Stimulated activated CD4-positive, alpha-beta T cell treated with anti-CD3 and anti-CD28 coated beads, Interleukin-1b, Interleukin-23, amount 100 ng/mL, for 24 hours (primary cell): Measurements from ENCODE around the gene ZNF175.

ENCODE experiments used
- DNase-seq, 4 experiments: peaks; one replicate each; pipeline ENCODE4 v3.0.0-alpha.2; 2020; ENCODE audit warnings: low read depth in 4 of 4, low spot score in 1 of 4

ZNF175 gene

DNA sequence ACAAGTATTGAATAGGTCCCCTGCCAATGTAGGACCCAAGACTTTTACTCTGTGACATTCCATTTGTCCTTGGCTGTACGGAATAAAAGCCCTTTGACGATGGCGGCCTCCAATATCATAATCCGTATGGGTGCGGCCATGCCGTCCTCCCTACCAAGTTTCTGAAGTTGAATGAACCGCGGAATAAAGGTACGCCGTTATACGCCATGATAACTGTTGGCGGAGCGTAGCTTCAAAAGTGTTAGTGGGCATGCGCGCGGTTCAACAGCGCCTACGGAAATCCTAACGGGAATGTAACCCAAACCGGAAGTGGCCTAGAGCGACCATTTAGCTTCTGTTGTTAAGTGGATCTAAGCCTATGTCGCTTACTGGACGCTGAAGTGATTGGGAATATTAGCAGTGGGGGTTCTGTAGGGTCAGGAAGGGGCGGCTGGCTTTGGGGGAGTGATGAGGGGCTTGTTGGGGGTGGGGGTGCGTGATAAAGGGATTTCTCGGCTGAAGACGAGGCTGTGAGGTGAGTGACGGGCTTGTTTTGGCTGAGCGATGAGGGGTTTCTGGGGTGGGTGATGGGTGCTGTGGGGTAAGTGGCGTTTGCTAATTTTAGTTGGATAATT, at the start of gene ZNF175:
TSS of gene ZNF175 (plus strand) at position 322 of the 614 bp plus-strand sequence. CDS start 2,047 bp downstream, outside the sequence.
- peak; percentile 77 to 80 (median 78) for DNase-seq

DNA sequence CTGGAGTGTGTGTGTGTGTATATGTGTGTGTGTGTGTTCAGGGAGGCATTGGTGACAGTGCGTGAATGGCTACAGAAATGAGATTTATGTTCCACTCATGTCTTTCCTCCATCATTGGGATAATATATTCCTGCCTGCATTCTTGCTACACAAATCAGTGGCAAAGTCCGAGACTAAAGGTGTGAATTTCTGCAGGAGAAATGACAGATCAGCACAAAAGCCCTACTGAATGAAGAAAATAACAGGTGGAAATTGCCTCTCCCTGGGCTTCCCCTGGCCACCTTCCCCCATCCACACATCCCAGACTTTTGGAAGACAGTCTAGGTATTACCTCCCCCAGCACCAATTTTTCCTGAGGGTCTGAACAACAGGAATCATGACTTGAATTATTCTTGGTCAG, 49.7 kb upstream of the ZNF175 start:
- DNase-seq: no peak

DNA sequence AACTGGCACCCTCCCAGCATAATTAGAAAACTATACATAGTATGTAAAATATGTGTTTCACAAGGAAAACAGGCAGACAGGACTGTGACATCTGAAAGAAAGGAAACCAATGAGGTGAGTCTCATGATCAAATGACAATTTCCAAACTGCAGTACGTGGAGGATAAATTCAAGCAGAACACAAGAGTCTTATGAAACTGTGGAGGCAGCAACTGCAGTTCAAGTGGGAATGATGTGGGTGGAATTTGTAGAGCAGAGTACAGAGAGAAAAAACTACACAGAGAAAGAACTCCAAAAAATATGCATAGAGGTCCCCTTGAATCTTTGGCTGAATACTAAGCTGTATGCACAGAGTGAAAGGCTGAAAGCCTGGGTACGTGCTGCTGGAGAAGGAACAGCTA, 49.3 kb upstream of the ZNF175 start:
- DNase-seq: no peak

DNA sequence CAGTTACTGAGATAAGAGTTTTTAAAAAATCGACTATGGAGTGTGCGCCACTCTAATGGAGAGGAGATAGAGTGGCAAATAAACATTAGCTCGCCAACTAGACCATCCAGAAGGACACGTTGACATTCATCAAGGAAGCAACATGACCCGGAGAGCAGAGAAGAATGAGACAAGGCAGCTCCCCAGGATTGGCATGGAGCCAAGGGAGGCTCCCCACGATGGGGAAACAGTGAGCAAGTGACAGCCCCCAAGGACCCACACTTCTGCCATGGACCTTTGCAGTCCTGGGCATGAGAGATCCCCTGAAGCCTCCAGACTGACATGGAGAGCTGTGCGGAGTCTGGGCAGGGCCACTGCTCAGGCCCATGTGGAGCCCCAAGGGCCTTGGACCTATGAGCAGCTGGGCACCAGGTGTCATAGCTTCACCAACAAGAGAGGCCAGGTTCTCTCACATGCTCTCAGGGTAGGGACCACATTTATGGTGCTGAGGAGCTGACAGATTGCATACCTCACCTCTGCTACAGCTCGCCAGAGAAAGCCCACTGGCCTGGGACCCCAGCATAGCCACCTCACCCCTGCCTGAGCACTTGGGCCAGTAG, 46.3 kb upstream of the ZNF175 start:
- DNase-seq: no peak

DNA sequence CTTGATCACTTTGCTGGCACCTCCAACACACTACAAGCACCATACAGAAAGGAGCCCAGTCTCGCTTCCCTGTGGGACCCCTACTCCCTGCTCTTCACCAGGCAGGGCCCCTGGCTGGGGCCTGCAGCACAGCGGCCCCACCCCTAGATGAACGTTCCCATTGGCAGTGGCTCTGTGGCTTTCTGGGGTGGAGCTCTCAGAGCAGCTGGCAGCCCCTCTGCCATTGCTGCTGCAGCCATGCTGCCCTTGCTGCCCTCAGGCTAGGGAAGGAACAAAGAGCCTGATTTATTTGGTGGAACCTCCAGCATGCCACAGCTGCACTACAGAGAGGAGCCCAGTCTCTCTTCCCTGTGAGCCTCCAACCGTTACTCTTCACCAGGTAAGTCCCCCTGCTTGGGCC, 45.4 kb upstream of the ZNF175 start:
- DNase-seq: no peak

DNA sequence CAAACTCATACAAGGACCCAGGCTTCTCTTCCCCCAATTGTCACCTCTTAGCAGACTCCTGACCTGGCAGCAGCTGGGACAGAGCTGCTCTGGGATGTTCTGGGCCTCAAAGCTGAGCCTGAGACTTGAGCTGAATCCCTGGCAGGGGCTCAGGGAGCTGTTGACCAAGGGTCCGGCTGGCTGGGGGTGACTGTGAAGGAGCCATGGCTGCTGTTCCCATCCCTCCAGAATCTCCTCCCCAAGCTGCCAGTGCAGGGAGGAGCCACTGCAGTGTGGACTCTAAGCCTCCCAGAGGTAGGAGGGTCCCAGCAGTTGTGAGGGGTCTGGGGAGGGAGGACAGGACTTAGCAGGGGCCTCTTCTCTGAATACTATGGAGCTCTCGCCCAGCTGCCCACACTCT, 41.8 kb upstream of the ZNF175 start:
- no peak for DNase-seq

DNA sequence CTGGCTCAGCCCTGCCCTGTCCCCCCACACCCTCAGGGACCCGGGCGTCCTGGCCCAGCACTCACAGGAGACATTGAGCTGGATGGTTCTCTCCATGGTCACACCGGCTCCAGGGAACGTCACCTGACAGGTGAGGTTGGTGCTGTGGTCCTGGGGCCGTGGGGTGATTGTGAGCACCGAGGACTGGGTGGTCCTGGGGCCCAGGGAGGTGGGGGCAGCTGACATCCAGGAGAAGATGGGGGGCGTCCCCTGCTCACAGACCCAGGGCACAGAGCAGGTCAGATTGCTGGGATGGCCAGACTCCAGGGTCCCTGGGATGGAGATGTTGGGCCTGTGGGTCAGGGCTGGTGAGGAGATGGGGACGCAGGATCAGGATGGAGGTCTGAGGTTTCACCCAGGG, 40.5 kb upstream of the ZNF175 start:
- DNase-seq: no peak

DNA sequence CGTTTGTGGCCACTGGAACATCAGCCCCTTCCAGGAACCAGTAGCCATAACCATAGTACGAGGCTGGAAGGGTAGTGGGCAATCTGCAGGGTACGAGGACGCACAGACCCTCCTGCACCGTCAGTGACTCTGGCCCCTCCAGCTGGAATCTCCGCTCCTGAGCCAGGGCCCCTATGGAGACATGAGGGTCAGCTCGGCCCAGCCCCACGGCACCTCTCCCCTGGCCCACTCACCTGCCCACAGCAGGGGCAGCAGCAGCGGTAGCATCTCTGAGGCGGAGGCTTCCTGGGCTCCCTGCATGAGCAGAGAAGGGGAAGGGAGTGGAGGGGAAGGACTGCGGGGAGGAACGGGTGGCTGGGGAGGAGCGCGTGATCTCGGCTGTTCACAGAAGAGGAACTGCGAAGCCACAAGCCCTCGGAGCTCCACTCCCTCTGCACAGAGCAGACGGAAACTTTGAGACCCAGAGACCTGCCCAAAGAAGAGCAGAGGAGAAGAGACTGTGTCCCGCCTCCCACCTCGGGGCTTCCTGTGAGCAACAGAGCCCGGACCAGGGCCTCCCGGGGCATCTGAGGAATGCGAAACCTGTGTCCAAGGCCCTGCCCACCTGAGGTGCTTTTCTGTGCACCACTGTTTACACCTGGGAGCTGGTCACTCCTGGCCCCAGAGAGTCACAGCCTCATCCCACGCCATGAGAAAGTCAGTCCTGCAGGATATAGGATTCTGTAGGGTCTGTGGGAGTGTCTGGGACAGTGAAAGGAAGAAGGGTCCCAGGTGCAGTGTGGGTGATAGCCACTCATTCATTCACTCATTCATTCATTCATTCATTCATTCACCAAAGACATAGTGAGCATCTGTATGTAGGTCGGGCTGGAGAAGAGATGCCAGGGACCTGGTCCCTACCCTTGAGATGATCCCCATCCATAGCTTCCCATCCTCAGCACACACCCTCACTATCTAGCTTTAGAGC, 39.5 kb upstream of the ZNF175 start, which contains the start of gene SIGLEC6:
TSS of gene SIGLEC6 (minus strand) at position 322 of the 967 bp plus-strand sequence. CDS start at position 300, 22 bp downstream.
- DNase-seq: no peak

DNA sequence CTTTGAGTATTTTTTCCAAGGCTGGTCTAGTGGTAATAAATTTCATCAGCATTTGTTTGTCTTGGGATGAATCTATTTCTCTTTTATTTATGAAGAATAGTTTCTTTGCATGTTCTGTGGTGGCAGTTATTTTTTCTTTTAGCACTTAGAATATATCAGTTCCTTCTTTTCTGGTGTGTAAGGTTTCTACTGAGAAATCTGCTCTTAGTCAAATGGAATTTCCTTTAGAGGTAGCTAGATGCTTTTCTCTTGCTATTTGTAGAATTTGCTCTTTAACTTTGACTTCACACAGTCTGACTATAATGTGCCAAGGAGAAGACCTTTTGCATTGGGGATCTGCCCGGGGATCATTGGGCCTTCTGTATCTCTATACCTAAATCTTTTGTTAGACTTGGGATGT, 35.5 kb upstream of the ZNF175 start:
- no peak for DNase-seq

DNA sequence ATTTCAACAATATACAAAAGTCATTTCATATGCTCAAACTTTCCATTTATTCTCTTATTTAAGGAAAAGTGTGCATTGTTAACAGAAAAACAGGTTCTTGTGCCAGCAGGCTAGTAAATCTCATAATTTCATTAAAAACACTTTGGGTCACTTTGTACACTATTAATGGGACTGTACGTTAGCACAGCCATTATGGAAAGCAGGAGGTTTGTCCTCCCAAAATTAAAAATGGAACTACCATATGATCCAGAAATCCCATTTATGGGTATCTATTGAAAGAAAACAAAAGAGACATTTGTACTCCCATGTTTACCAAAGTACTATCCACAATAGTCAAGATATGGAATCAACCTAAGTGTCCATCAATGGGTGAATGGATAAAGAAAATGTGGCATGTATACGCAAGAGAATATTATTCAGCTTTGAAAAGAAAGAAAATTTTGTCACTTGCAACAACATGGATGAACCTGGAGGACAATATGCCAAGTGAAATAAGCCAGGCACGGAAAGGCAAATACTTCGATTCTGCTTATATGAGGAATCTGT, 31.2 kb upstream of the ZNF175 start:
- DNase-seq: no peak

DNA sequence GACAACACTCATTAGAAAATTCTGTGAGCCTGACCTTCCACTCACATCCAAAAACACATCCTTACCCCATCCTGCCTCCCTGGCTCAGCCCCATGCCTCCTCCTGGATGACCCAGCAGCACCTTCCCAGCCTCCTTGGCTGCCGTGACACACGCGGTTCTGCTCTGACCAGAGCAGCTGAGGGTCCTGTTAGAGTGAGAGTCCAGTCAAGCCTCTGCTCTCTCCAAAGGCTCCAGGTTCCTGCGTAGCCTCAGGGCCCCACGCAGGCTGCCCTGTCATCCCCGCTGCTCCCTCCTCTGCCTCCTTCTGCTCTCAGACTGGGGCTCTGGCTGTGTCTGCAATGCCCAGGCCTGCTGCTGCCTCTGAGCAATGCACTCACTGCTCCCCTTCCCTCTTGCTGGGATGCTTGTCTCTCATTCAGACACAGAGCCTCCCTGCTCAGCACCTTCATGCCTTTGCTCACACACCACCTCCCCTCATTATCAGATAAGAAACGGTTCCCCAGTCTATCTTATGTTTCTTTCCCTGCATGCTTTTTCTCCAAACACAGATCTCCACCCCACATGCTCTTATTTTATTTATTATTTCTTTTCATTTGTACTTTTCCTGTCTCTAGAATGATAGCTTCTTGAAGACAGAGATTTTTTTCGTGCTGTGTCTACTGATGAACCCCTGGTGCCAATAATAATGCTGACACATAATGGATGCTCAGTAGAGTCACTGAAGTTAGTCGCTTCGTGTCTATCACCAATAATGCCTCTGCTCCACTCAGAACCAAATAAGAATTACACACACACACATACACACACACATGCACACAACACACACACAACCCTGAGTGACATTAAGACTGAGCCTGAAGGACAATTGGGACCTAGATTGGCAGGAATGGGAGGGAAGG, 29.4 kb upstream of the ZNF175 start:
- DNase-seq: no peak

DNA sequence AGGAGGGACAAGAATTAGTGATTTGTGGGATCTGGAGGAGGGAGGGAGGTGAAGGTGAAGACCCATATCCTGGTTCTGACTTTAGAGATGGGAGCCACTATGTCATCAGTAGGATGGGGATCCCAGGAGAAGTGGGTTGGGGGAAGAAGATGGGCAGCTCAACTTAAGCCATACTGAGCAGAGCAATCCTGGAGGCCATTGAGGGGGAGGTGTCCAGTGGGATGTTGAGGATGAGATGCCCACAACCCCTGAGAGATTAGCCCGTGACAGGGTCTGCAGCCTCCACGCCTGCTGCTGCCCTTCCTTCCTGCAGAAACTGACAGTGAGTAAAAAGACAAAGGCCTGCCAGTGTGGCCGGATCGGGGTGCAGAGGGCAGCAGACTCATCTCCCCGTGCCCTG, 28.4 kb upstream of the ZNF175 start:
- DNase-seq: no peak

DNA sequence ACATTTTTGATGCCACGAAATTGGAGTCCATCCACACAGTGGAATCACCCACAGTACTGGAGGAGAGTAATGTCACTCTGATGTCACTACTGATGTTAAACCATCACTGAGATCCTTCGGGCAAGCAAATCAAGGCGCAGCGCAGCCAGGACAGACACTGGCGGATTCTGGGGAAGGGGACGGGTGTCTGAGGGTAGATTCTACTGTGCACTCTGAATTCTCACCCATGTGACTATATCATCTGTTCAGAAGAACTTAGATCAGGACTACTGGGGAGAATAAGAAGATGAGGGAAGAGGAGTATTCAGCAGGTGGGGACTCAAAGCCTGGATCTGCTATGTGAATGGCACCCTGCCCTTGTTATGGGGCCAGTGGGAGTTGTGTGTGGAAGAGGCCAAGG, 27.0 kb upstream of the ZNF175 start:
- no peak for DNase-seq

DNA sequence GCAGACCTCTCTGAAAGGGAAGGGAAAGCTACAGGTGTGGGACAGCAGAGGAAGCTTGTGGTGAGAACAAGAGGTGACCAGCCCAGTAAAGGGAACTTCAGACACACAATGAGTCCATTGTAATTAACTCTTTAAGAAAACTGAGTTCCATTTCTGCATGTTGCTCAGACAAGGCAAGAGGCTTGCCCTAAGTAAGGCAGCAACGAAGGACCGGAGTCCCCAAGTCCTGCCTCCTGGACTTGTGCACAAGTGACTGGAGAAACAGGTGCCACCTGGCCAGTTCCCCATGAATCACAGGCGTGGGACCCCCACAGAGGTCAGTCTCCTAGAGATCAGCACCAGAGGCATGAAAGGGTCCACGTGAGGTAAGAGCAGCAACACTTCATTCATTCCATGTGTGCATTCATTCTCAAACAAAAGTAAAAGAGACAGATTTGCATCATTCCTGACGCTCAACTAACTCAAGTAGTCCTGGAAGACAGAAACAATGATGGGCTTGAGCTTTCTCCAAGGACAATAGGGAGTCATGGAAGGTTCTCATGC, 24.9 kb upstream of the ZNF175 start:
- DNase-seq: no peak

DNA sequence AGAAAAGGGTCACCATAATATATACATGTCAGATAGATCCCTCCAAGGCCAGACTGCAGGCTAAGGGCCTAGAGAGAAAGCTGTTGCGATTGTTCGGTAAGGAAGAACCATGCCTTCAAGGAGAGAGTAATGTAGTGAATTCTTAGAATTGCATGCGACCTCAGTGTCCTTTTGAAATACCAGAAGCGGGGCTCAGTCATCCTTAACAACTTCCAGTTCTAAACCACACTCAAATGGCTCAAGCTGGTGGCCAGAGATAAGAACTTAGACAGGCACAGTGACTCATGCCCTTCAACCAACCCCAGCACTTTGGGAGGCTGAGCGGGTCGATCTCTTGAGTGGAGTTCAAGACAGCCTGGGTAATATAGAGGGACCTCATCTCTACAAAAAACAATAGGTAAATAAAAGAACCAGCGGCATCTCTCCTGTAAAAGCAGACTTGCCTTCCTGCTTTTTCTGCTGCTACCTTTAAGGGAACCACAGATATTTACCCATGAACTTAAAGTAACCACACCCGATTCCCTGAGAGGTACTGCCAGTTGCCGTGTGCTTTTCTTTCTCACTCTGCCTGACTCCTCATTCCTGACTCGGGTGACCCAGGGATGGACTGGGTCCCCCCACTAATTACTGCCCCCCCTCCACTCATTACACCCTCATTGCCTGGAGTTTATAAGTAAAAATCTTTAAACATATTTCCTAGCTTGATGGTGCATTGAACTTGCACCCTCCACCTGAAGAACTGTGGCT, 24.3 kb upstream of the ZNF175 start:
- DNase-seq: no peak

DNA sequence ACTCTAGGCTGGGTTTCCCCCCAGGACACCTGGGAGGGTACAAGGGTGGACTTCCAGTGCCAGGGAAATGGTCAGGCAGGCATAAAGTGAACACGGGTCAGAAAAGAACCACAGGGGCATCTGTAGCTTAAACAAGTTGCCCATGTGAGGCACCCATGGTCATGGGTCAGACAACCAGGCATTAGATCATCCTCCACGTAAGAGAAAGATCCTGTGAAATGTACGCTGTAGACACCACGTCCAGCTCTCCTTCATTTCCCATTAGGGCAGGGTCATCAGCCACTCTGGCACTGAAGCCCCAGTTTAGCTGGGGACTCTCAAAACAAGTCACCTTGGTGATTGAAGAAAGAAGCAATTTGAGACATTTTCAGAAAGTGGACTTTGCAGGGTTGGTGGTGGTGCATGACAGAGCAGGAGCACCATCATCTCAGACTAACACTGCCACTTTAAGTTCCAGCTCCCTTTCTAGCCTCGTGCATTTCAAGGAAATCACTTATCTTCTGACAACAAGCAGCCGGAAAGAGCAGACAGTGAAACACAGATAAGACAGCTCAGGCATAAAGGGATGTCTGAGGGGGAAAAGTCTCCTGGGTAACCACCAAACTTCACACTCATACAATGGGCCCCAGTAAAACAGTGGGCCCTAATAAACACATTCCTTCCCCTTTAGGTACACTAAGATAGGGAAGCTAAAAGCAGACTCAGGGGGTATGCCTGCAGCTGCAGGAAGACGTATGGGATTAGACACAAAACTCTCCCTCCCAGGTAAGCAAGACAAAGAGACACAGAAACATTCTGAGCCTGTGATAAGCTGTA, 23.5 kb upstream of the ZNF175 start:
- DNase-seq: no peak

DNA sequence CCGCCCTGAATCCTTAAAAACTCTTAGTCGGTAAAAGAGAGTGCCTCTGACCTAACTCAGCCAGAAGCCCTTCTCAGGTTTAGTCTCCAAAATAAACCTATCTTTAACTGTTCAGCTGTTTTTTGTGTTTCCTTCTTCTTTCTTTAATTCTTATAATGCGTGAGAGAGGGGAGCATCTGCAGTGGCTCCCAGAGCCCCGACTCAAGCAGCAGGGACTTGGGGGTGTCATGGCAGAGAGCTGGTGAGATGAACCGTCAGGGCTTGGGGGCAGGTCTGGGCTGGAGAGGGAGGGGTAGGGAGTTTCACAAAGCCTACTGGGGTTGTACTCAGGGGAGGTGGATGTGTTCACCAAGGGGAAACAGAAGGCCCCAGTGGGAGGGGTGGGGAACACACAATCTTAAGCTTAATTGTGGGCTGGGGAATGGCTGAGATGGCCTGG, 22.9 kb upstream of the ZNF175 start:
- no peak for DNase-seq

DNA sequence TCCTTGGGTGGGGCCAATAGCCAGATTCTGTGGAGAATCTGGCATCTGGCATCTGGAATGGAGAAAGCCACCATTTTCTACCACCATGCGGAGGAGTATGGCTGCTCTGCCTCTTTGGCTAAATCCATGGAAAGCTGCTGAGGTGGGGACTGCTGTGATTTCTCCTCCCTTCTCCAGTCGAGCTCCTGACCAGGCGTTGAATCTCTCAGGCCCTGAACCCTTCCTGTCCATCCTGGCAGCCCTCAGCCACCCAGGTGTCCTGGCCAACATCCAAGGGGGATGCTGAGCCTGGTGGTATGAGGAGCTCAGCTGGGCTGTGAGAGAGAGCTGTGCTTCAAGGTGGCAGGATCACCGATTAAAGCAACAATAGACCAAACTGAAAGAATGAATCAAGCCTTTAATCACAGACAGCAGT, 22.2 kb upstream of the ZNF175 start:
- no peak for DNase-seq
